ENCODE data around the gene CDH24. TPM values are rescaled to one million over a fixed set of nuclear protein-coding genes. Genes with fewer than 3 reads are reported as not detected.

Gene CDH24
- total and polyA plus RNA-seq, 2 of the 13 experiments (the other 11 are each of a cell fraction or from before 2014, with no cell fraction given): 0.69 to 0.99 TPM

- TF ChIP-seq, protein P1, sequence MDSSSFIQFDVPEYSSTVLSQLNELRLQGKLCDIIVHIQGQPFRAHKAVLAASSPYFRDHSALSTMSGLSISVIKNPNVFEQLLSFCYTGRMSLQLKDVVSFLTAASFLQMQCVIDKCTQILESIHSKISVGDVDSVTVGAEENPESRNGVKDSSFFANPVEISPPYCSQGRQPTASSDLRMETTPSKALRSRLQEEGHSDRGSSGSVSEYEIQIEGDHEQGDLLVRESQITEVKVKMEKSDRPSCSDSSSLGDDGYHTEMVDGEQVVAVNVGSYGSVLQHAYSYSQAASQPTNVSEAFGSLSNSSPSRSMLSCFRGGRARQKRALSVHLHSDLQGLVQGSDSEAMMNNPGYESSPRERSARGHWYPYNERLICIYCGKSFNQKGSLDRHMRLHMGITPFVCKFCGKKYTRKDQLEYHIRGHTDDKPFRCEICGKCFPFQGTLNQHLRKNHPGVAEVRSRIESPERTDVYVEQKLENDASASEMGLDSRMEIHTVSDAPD (CRISPR knock-in tag; IDR thresholded peaks at IDR 0.05): 0 out of 2 replicates have a peak, but pooled peaks have one; percentile 5
- TF ChIP-seq NKX3-1 (CRISPR knock-in tag; IDR thresholded peaks at IDR 0.05): no peak
- TF ChIP-seq ZNF678 (CRISPR knock-in tag; IDR thresholded peaks at IDR 0.05): 0 out of 2 replicates have a peak, but pooled peaks have one; percentile 45
- TF ChIP-seq, protein P2, sequence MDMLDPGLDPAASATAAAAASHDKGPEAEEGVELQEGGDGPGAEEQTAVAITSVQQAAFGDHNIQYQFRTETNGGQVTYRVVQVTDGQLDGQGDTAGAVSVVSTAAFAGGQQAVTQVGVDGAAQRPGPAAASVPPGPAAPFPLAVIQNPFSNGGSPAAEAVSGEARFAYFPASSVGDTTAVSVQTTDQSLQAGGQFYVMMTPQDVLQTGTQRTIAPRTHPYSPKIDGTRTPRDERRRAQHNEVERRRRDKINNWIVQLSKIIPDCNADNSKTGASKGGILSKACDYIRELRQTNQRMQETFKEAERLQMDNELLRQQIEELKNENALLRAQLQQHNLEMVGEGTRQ (IDR thresholded peaks at IDR 0.05; ENCODE audit: low read depth, low read length): no peak
- TF ChIP-seq, protein P2 (CRISPR knock-in tag; IDR thresholded peaks at IDR 0.05; ENCODE audit: borderline replicate concordance): 0 out of 2 replicates have a peak, but pooled peaks have one; percentile 42
- TF ChIP-seq ZNF329 (CRISPR knock-in tag; IDR thresholded peaks at IDR 0.05; ENCODE audit: low read depth): 0 out of 2 replicates have a peak, but pooled peaks have one; percentile 6
- 0 out of 2 replicates have a peak, but pooled peaks have one; percentile 1 for TF ChIP-seq RELA (CRISPR knock-in tag; IDR thresholded peaks at IDR 0.05)
- TF ChIP-seq, protein P3, sequence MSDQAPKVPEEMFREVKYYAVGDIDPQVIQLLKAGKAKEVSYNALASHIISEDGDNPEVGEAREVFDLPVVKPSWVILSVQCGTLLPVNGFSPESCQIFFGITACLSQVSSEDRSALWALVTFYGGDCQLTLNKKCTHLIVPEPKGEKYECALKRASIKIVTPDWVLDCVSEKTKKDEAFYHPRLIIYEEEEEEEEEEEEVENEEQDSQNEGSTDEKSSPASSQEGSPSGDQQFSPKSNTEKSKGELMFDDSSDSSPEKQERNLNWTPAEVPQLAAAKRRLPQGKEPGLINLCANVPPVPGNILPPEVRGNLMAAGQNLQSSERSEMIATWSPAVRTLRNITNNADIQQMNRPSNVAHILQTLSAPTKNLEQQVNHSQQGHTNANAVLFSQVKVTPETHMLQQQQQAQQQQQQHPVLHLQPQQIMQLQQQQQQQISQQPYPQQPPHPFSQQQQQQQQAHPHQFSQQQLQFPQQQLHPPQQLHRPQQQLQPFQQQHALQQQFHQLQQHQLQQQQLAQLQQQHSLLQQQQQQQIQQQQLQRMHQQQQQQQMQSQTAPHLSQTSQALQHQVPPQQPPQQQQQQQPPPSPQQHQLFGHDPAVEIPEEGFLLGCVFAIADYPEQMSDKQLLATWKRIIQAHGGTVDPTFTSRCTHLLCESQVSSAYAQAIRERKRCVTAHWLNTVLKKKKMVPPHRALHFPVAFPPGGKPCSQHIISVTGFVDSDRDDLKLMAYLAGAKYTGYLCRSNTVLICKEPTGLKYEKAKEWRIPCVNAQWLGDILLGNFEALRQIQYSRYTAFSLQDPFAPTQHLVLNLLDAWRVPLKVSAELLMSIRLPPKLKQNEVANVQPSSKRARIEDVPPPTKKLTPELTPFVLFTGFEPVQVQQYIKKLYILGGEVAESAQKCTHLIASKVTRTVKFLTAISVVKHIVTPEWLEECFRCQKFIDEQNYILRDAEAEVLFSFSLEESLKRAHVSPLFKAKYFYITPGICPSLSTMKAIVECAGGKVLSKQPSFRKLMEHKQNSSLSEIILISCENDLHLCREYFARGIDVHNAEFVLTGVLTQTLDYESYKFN (CRISPR knock-in tag; conservative IDR thresholded peaks at IDR 0.05): no peak
- TF ChIP-seq ZNF354B (CRISPR knock-in tag; IDR thresholded peaks at IDR 0.05): peak; percentile 92; the same call in 1 of the 2 replicates
- TF ChIP-seq ZBTB7A (CRISPR knock-in tag; IDR thresholded peaks at IDR 0.05): peak; percentile 13; the same call in 1 of the 2 replicates
- TF ChIP-seq, protein P4, sequence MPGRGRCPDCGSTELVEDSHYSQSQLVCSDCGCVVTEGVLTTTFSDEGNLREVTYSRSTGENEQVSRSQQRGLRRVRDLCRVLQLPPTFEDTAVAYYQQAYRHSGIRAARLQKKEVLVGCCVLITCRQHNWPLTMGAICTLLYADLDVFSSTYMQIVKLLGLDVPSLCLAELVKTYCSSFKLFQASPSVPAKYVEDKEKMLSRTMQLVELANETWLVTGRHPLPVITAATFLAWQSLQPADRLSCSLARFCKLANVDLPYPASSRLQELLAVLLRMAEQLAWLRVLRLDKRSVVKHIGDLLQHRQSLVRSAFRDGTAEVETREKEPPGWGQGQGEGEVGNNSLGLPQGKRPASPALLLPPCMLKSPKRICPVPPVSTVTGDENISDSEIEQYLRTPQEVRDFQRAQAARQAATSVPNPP (CRISPR knock-in tag; IDR thresholded peaks at IDR 0.05): 0 out of 2 replicates have a peak, but pooled peaks have one; percentile 8
- TF ChIP-seq BORCS8-MEF2B (CRISPR knock-in tag; IDR thresholded peaks at IDR 0.05): peak; percentile 20; the same call in 1 of the 2 replicates
These were observed 14.7 kb upstream of the CDH24 start (continued) for GRCh38 chr14:23071921-23072539.
